Stimulated activated naive CD8-positive, alpha-beta T cell treated with anti-CD3 and anti-CD28 coated beads, Interleukin-15, Interleukin-2, amounts not matched to agents 100 ng/mL and 50 ng/mL, for 24 hours (primary cell): ENCODE data around the gene UCK2.

Source experiments
- H3K27ac Mint-ChIP-seq: one replicate; pipeline ENCODE4 v1.8.0; 2021; ENCODE audit warnings: mild to moderate bottlenecking, mixed read lengths
- H3K27me3 Mint-ChIP-seq: one replicate; pipeline ENCODE4 v1.8.0; 2021; ENCODE audit warnings: mixed read lengths
- H3K36me3 Mint-ChIP-seq: one replicate; pipeline ENCODE4 v1.8.0; 2021; ENCODE audit warnings: low read depth, mixed read lengths
- H3K4me1 Mint-ChIP-seq: one replicate; pipeline ENCODE4 v1.8.0; 2021; ENCODE audit warnings: low read depth, mixed read lengths
- H3K4me3 Mint-ChIP-seq: one replicate; pipeline ENCODE4 v1.8.0; 2021; ENCODE audit warnings: mild to moderate bottlenecking, mixed read lengths
- H3K9me3 Mint-ChIP-seq: one replicate; pipeline ENCODE4 v1.8.0; 2021; ENCODE audit warnings: mixed read lengths

Gene UCK2

GRCh38 chr1:165843304-165843703, 15.9 kb downstream of the UCK2 start:
- Mint-ChIP-seq H3K4me3 (no peak overlapping the region), H3K36me3 (peaks cover 19% of the 10 kb centered on the region), H3K9me3 (no peaks in the 10 kb centered on the region), H3K27me3 (no peaks in the 10 kb centered on the region), H3K4me1 (peaks cover 42% of the 10 kb centered on the region), H3K27ac (no peak overlapping the region)

- Mint-ChIP-seq H3K36me3 (peaks cover 23% of the 10 kb centered on the region), H3K4me3 (no peak overlapping the region), H3K9me3 (no peaks in the 10 kb centered on the region), H3K4me1 (peaks cover 50% of the 10 kb centered on the region), H3K27ac (no peak overlapping the region), H3K27me3 (no peaks in the 10 kb centered on the region)
Observed at GRCh38 chr1:165844114-165844798, 16.8 kb downstream of the UCK2 start.

GRCh38 chr1:165844933-165845332, 17.5 kb downstream of the UCK2 start:
- H3K9me3 Mint-ChIP-seq, result no peaks in the 10 kb centered on the region

GRCh38 chr1:165845569-165845968, 18.2 kb downstream of the UCK2 start:
- Mint-ChIP-seq H3K4me3 (no peak overlapping the region), H3K36me3 (peaks cover 26% of the 10 kb centered on the region), H3K27ac (no peak overlapping the region), H3K4me1 (peaks cover 52% of the 10 kb centered on the region), H3K27me3 (no peaks in the 10 kb centered on the region), H3K9me3 (no peaks in the 10 kb centered on the region)

More at GRCh38 chr1:165844933-165845332, 17.5 kb downstream of the UCK2 start:
- Mint-ChIP-seq H3K27ac (no peak overlapping the region), H3K36me3 (peaks cover 26% of the 10 kb centered on the region), H3K27me3 (no peaks in the 10 kb centered on the region), H3K4me1 (peaks cover 56% of the 10 kb centered on the region), H3K4me3 (no peak overlapping the region)

- peaks cover 29% of the 10 kb centered on the region for H3K36me3 Mint-ChIP-seq
- H3K27ac Mint-ChIP-seq, result no peak overlapping the region
Observed at GRCh38 chr1:165845992-165846748, 18.8 kb downstream of the UCK2 start.

GRCh38 chr1:165847486-165847885, 20.1 kb downstream of the UCK2 start:
- Mint-ChIP-seq H3K4me1 (peaks cover 50% of the 10 kb centered on the region), H3K4me3 (no peak overlapping the region), H3K9me3 (no peaks in the 10 kb centered on the region), H3K36me3 (peaks cover 35% of the 10 kb centered on the region), H3K27ac (no peak overlapping the region), H3K27me3 (no peaks in the 10 kb centered on the region)

More at GRCh38 chr1:165845992-165846748, 18.8 kb downstream of the UCK2 start:
- Mint-ChIP-seq H3K4me3 (no peak overlapping the region), H3K27me3 (no peaks in the 10 kb centered on the region), H3K9me3 (no peaks in the 10 kb centered on the region), H3K4me1 (peaks cover 52% of the 10 kb centered on the region)

GRCh38 chr1:165849353-165850133, 22.1 kb downstream of the UCK2 start:
- H3K4me1 Mint-ChIP-seq, result peaks cover 46% of the 10 kb centered on the region
- H3K36me3 Mint-ChIP-seq, result peaks cover 36% of the 10 kb centered on the region
- no peaks in the 10 kb centered on the region for H3K27me3 Mint-ChIP-seq
- no peak overlapping the region for H3K27ac Mint-ChIP-seq
- no peaks in the 10 kb centered on the region for H3K9me3 Mint-ChIP-seq
- H3K4me3 Mint-ChIP-seq, result no peak overlapping the region

GRCh38 chr1:165851034-165851658, 23.7 kb downstream of the UCK2 start:
- Mint-ChIP-seq H3K4me1 (peaks cover 48% of the 10 kb centered on the region), H3K9me3 (no peaks in the 10 kb centered on the region), H3K36me3 (peaks cover 36% of the 10 kb centered on the region), H3K27ac (no peak overlapping the region), H3K27me3 (no peaks in the 10 kb centered on the region), H3K4me3 (no peak overlapping the region)

GRCh38 chr1:165852871-165853270, 25.5 kb downstream of the UCK2 start:
- Mint-ChIP-seq H3K4me3 (no peak overlapping the region), H3K27me3 (no peaks in the 10 kb centered on the region), H3K4me1 (peaks cover 50% of the 10 kb centered on the region), H3K27ac (no peak overlapping the region), H3K36me3 (peaks cover 31% of the 10 kb centered on the region), H3K9me3 (no peaks in the 10 kb centered on the region)

- Mint-ChIP-seq H3K27ac (no peak overlapping the region), H3K36me3 (peaks cover 26% of the 10 kb centered on the region)
Observed at GRCh38 chr1:165853528-165854075, 26.2 kb downstream of the UCK2 start.

GRCh38 chr1:165854101-165854845, 26.9 kb downstream of the UCK2 start:
- peaks cover 39% of the 10 kb centered on the region for H3K4me1 Mint-ChIP-seq
- no peak overlapping the region for H3K27ac Mint-ChIP-seq
- H3K36me3 Mint-ChIP-seq, result peaks cover 22% of the 10 kb centered on the region
- H3K27me3 Mint-ChIP-seq, result no peaks in the 10 kb centered on the region
- H3K4me3 Mint-ChIP-seq, result no peak overlapping the region
- H3K9me3 Mint-ChIP-seq, result no peaks in the 10 kb centered on the region

More at GRCh38 chr1:165853528-165854075, 26.2 kb downstream of the UCK2 start:
- peaks cover 46% of the 10 kb centered on the region for H3K4me1 Mint-ChIP-seq
- no peaks in the 10 kb centered on the region for H3K27me3 Mint-ChIP-seq
- H3K4me3 Mint-ChIP-seq, result no peak overlapping the region
- no peaks in the 10 kb centered on the region for H3K9me3 Mint-ChIP-seq

- peaks cover 23% of the 10 kb centered on the region for H3K36me3 Mint-ChIP-seq
- no peaks in the 10 kb centered on the region for H3K9me3 Mint-ChIP-seq
- no peaks in the 10 kb centered on the region for H3K27me3 Mint-ChIP-seq
- H3K4me1 Mint-ChIP-seq, result peaks cover 33% of the 10 kb centered on the region
- H3K4me3 Mint-ChIP-seq, result no peak overlapping the region
- no peak overlapping the region for H3K27ac Mint-ChIP-seq
Observed at GRCh38 chr1:165855010-165855838, 27.8 kb downstream of the UCK2 start.

- peaks cover 22% of the 10 kb centered on the region for H3K36me3 Mint-ChIP-seq
- H3K9me3 Mint-ChIP-seq, result no peaks in the 10 kb centered on the region
- H3K27me3 Mint-ChIP-seq, result no peaks in the 10 kb centered on the region
- H3K4me3 Mint-ChIP-seq, result no peak overlapping the region
- peaks cover 31% of the 10 kb centered on the region for H3K4me1 Mint-ChIP-seq
- no peak overlapping the region for H3K27ac Mint-ChIP-seq
Observed at GRCh38 chr1:165856021-165856420, 28.6 kb downstream of the UCK2 start.
